Panc1 (cell line): ENCODE measurements around the gene RIPOR2. TPM values are rescaled to one million over a fixed set of nuclear protein-coding genes. Genes with fewer than 3 reads are reported as not detected.
"Not testable (repeated sequence)": the region's sequence is repeated elsewhere in the genome, so short reads cannot be mapped to it uniquely, and the experiment has no call there.

Experiments
- ATAC-seq: fragments of 200-7000 bp; cut with Tn5 transposase; 2 replicates; pipeline ENCODE4 v1.9.1; 2020; ENCODE audit warnings: mild to moderate bottlenecking, moderate library complexity
- BruUV-seq: library from RNA; stranded (reverse); fragments of 400-500 nt; replicated peaks from 2 replicates; lab custom pipeline; 2021; lab: Mats Ljungman, UMichigan
- CTCF ChIA-PET: fragments of 300-600 bp; sonication (Branson Sonifier 250); formaldehyde crosslinking; loops from one replicate; lab custom pipeline; 2022; ENCODE audit warnings: antibody characterized with exemption; lab: Charles Lee
- POLR2A ChIA-PET: fragments of 300-600 bp; sonication (Branson Sonifier 250); formaldehyde crosslinking; loops from one replicate; lab custom pipeline; 2022; ENCODE audit warnings: antibody characterized with exemption; lab: Charles Lee
- DNase-seq: peaks from one replicate; pipeline ENCODE4 v3.0.0-alpha.2; 2010; ENCODE audit warnings: low read depth, low spot score
- H3K27ac ChIP-seq: 2 replicates; pipeline ENCODE4 v1.5.1; 2011; ENCODE audit warnings: mild to moderate bottlenecking, low read length, inconsistent platforms
- H3K27me3 ChIP-seq: fragments of 200-500 bp; sonication (Bioruptor generic); 2 replicates; pipeline ENCODE4 v1.6.0; 2014; ENCODE audit warnings: low read length, inconsistent platforms; ENCODE audit not compliant: control insufficient read depth, insufficient read depth
- H3K36me3 ChIP-seq: fragments of 200-500 bp; sonication (Bioruptor generic); 2 replicates; pipeline ENCODE4 v1.5.1; 2014; ENCODE audit warnings: inconsistent platforms, mild to moderate bottlenecking, low read length, moderate library complexity; ENCODE audit not compliant: control insufficient read depth, insufficient read depth
- H3K4me1 ChIP-seq: 2 replicates; pipeline ENCODE4 v1.5.1; 2011; ENCODE audit warnings: inconsistent platforms, mild to moderate bottlenecking, low read length, moderate library complexity; ENCODE audit not compliant: control insufficient read depth, insufficient read depth
- H3K4me3 ChIP-seq, 2 experiments: 2 replicates each; pipeline ENCODE4 v1.5.1; 2011 to 2012; ENCODE audit warnings: low read depth in 2 of 2, low read length in 2 of 2, mild to moderate bottlenecking in 2 of 2, inconsistent platforms in 1 of 2, moderate library complexity in 1 of 2
- H3K9me3 ChIP-seq: fragments of 200-500 bp; sonication (Bioruptor generic); 2 replicates; pipeline ENCODE4 v1.5.1; 2014; ENCODE audit warnings: low read depth, mild to moderate bottlenecking, inconsistent platforms, low read length, moderate library complexity; ENCODE audit not compliant: control insufficient read depth, insufficient read depth
- POLR2AphosphoS5 ChIP-seq: IDR thresholded peaks from 2 replicates; pipeline ENCODE4 v1.6.1; 2012; ENCODE audit warnings: mild to moderate bottlenecking, low read depth, low read length, moderate library complexity
- SIN3A ChIP-seq: IDR thresholded peaks from 2 replicates; pipeline ENCODE4 v1.6.1; 2012; ENCODE audit warnings: low read depth, mild to moderate bottlenecking, low read length, moderate library complexity, borderline replicate concordance; ENCODE audit not compliant: insufficient read depth
- TCF7L2 ChIP-seq: IDR thresholded peaks from 2 replicates; pipeline ENCODE4 v1.6.1; 2011; ENCODE audit warnings: mild to moderate bottlenecking, low read depth, low read length, inconsistent platforms
- in situ Hi-C: cut with HindIII; loops from 2 replicates; pipeline ENCODE4 v1.10.0; 2016; ENCODE audit warnings: low sequenced_read_pairs, low pct_unique_long_range_greater_than_20kb
- intact Hi-C: fragments of 100-400 bp; cut with micrococcal nuclease; formaldehyde crosslinking; loops from one replicate; pipeline ENCODE4 v1.10.0; 2022; ENCODE audit not compliant: unreplicated experiment
- total RNA-seq: library from RNA; stranded (reverse); gene quantifications from one replicate; pipeline ENCODE4 v1.2.1, GENCODE V29; 2021; ENCODE audit not compliant: unreplicated experiment
- TF ChIP-seq, protein P1 (sequence below): fragments of 450-650 bp; IDR thresholded peaks from 2 replicates; pipeline ENCODE4 v1.5.1; 2017; ENCODE audit warnings: mild to moderate bottlenecking

RIPOR2 gene
- total RNA-seq, 1 experiment from 2014 or later, result 0.54 TPM

DNA sequence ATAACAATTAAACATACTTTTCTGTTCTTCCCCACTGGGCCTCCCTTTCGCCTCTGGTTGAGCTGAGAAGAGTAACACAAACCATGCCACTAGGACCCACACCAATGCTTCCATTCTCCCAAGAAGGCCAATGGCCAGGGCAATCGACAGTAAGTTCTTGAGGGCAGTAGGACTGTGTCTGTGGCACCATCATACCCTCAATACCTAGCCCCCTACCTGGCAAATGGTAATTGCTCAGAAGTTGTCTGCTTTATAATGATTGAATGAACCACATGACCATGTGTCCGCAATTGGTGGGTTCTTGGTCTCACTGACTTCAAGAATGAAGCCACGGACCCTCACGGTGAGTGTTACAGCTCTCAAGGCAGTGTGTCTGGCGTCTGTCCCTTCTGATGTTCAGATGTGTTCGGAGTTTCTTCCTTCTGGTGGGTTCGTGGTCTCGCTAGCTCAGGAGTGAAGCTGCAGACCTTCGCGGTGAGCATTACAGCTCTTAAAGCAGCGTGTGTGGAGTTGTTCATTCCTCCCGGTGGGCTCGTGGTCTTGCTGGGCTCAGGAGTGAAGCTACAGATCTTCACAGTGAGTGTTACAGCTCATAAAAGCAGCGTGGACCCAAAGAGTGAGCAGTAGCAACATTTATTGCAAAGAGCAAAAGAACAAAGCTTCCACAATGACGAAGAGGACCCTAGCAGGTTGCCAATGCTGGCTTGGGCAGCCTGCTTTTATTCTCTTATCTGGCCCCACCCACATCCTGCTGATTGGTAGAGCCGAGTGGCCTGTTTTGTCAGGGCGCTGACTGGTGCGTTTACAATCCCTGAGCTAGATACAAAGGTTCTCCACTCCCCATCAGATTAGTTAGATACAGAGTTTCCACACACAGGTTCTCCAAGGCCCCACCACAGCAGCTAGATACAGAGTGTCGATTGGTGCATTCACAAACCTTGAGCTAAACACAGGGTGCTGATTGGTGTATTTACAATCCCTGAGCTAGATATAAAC is 170.6 kb downstream of the RIPOR2 start:
- in situ Hi-C loops, POLR2A ChIA-PET, H3K9me3 ChIP-seq, DNase-seq, H3K27me3 ChIP-seq, ATAC-seq, H3K36me3 ChIP-seq, H3K4me3 ChIP-seq, BruUV-seq, H3K27ac ChIP-seq, H3K4me1 ChIP-seq: not testable (repeated sequence)
- intact Hi-C loops, result loop anchor here (5.0 to 10.0 kb wide), 3 partner anchors 43 to 240 kb away; no protein-coding TSS in a partner anchor
- CTCF ChIA-PET, result interaction anchor here (0.7 kb wide), 1 partner anchor 185 kb away, joined by 3 read pairs; no protein-coding TSS in a partner anchor

DNA sequence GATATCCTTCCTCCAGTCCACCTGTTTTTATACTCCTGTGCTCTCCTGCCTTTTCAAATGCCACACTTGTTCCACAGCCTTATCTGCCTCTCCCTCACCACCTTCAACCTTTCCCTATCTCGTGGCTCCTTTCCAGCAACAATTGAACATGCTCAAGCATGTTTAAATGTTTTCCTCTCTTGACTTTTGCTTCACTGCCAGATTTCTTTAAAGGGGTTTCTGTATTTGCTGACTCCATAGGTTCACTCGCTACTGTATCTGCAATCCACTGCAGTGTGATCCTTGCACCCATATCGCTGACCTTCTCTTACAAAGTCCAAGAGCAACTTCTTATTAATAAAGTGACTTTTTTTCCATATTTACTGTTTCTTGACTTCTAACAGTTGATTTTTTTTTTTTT is 172.2 kb downstream of the RIPOR2 start:
- ATAC-seq, result no peak
- TF ChIP-seq POLR2AphosphoS5, result no peak
- TF ChIP-seq, protein P1, sequence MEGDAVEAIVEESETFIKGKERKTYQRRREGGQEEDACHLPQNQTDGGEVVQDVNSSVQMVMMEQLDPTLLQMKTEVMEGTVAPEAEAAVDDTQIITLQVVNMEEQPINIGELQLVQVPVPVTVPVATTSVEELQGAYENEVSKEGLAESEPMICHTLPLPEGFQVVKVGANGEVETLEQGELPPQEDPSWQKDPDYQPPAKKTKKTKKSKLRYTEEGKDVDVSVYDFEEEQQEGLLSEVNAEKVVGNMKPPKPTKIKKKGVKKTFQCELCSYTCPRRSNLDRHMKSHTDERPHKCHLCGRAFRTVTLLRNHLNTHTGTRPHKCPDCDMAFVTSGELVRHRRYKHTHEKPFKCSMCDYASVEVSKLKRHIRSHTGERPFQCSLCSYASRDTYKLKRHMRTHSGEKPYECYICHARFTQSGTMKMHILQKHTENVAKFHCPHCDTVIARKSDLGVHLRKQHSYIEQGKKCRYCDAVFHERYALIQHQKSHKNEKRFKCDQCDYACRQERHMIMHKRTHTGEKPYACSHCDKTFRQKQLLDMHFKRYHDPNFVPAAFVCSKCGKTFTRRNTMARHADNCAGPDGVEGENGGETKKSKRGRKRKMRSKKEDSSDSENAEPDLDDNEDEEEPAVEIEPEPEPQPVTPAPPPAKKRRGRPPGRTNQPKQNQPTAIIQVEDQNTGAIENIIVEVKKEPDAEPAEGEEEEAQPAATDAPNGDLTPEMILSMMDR, result no peak
- in situ Hi-C loops, result no loop called here

DNA sequence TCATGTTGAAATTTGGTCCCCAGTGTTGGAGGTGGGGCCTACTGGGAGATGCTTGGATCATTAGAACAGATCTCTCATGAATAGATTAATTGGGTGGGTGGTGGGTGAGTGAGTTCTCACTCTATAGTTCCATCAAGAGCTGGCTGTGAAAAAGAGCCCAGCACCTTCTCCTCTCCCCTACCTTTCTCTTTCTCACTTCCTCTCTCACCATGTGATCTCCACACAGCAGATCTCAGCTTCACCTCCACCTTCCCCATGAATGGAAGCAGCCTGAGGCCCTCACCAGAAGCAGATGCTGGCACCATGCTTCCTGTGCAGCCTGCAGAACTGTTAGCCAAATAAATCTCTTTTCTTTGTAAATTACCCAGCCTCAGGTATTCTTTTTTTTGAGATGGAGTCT is 173.9 kb downstream of the RIPOR2 start:
- no peak for DNase-seq
- Histone ChIP-seq H3K4me1 (no peaks in the 10 kb centered on the region), H3K9me3 (no peaks in the 10 kb centered on the region), H3K27me3 (no peaks in the 10 kb centered on the region), H3K4me3 (no peak overlapping the region), H3K36me3 (no peaks in the 10 kb centered on the region), H3K27ac (no peak overlapping the region)
- intact Hi-C loops (loop anchor here (5.0 to 10.0 kb wide), 2 partner anchors 40 to 237 kb away; no protein-coding TSS in a partner anchor), in situ Hi-C loops (no loop called here)
- ChIA-PET POLR2A (no interaction called here), CTCF (no interaction called here)
- no peak for ATAC-seq
- BruUV-seq, result no TSS peak
- TF ChIP-seq, protein P1, result no peak
- TF ChIP-seq SIN3A (no peak), POLR2AphosphoS5 (no peak), TCF7L2 (no peak)

More for the DNA sequence above, 172.2 kb downstream of the RIPOR2 start:
- Histone ChIP-seq H3K9me3 (no peaks in the 10 kb centered on the region), H3K4me1 (no peaks in the 10 kb centered on the region), H3K4me3 (no peak overlapping the region), H3K27me3 (no peaks in the 10 kb centered on the region), H3K36me3 (no peaks in the 10 kb centered on the region), H3K27ac (no peak overlapping the region)
- POLR2A ChIA-PET, result no interaction called here
- CTCF ChIA-PET, result no interaction called here
- DNase-seq, result no peak
- no TSS peak for BruUV-seq
- intact Hi-C loops, result loop anchor here (5.0 to 10.0 kb wide), 2 partner anchors 41 to 239 kb away; no protein-coding TSS in a partner anchor
